Measurements from ENCODE around the gene TSPAN33.

GRCh38 chr7:129210989-129211312, 66.4 kb downstream of the TSPAN33 start:
- no peak for TF ChIP-seq CTCF (IDR thresholded peaks at IDR 0.05 in 4 of 5, conservative IDR thresholded peaks at IDR 0.05 in 1 of 5)
- TF ChIP-seq POLR2A (IDR thresholded peaks at IDR 0.05): no peak

All from gastrocnemius medialis (tissue), 4 donors.